Measurements from ENCODE around the gene AATK. TPM values are rescaled to one million over a fixed set of nuclear protein-coding genes. Genes with fewer than 3 reads are reported as not detected.

AATK gene
- total RNA-seq, 2 donors from 2014 or later = 3.3 to 4.3 TPM

GRCh38 chr17:81167638-81168037 is 1.6 kb upstream of the AATK start:
- DNase-seq = no peak
- Mint-ChIP-seq H3K36me3 (ENCODE audit: low read depth) (no peaks in the 10 kb centered on the region), H3K27ac (no peak overlapping the region), H3K27me3 (ENCODE audit: insufficient read depth) (peaks cover 5% of the 10 kb centered on the region), H3K9me3 (no peaks in the 10 kb centered on the region), H3K4me3 (peak overlapping the region; percentile 25), H3K4me1 (no peaks in the 10 kb centered on the region)
- H3K27me3 ChIP-seq (ENCODE audit: control insufficient read depth, insufficient read depth, low read length, poor library complexity, severe bottlenecking) = peaks cover 6% of the 10 kb centered on the region
- H3K9ac ChIP-seq (ENCODE audit: extremely low read depth, low read length, poor library complexity, severe bottlenecking) = no peak overlapping the region
- no peaks in the 10 kb centered on the region for H3K4me1 ChIP-seq (ENCODE audit: control insufficient read depth, insufficient read depth, low read length)
- H3K4me3 ChIP-seq (ENCODE audit: low read length) = no peak overlapping the region
- no peak for TF ChIP-seq CTCF (conservative IDR thresholded peaks at IDR 0.05)
- no peaks in the 10 kb centered on the region for H3K9me3 ChIP-seq (ENCODE audit: control insufficient read depth, low read length)
- no peaks in the 10 kb centered on the region for H3K36me3 ChIP-seq (ENCODE audit: control insufficient read depth, insufficient read depth, low read length)
- no peak overlapping the region for H3K27ac ChIP-seq (ENCODE audit: low read depth, low read length)
- 93 to 94% methylated on average over 7 of the region's 7 CpGs for WGBS, 2 experiments (ENCODE audit: insufficient coverage in 1 of 2, insufficient read length in 1 of 2)

GRCh38 chr17:81167194-81167524 is 1.1 kb upstream of the AATK start:
- peaks cover 6% of the 10 kb centered on the region for H3K27me3 ChIP-seq (ENCODE audit: control insufficient read depth, insufficient read depth, low read length, poor library complexity, severe bottlenecking)
- no peaks in the 10 kb centered on the region for H3K9me3 ChIP-seq (ENCODE audit: control insufficient read depth, low read length)
- no peaks in the 10 kb centered on the region for H3K4me1 ChIP-seq (ENCODE audit: control insufficient read depth, insufficient read depth, low read length)
- H3K4me3 ChIP-seq (ENCODE audit: low read length) = no peak overlapping the region
- no peak overlapping the region for H3K27ac ChIP-seq (ENCODE audit: low read depth, low read length)
- no peak for TF ChIP-seq CTCF (conservative IDR thresholded peaks at IDR 0.05)
- no peak overlapping the region for H3K9ac ChIP-seq (ENCODE audit: extremely low read depth, low read length, poor library complexity, severe bottlenecking)
- Mint-ChIP-seq H3K4me1 (no peaks in the 10 kb centered on the region), H3K27ac (no peak overlapping the region), H3K4me3 (peak overlapping the region; percentile 25), H3K27me3 (ENCODE audit: insufficient read depth) (peaks cover 5% of the 10 kb centered on the region), H3K36me3 (ENCODE audit: low read depth) (no peaks in the 10 kb centered on the region), H3K9me3 (no peaks in the 10 kb centered on the region)
- H3K36me3 ChIP-seq (ENCODE audit: control insufficient read depth, insufficient read depth, low read length) = no peaks in the 10 kb centered on the region
- WGBS, 2 experiments (ENCODE audit: insufficient coverage in 1 of 2, insufficient read length in 1 of 2) = 94 to 100% methylated on average over 1 to 4 of the region's 4 CpGs
- DNase-seq = no peak

GRCh38 chr17:81165246-81166032 is 582 bp downstream of the AATK start, which contains the start of gene PVALEF:
PVALEF (plus strand) TSS chr17:81165507; CDS start chr17:81181227, 15,720 bp downstream.
- Mint-ChIP-seq H3K4me1 (no peaks in the 10 kb centered on the region), H3K4me3 (peak within 1 kb of the TSS; percentile 47), H3K27me3 (ENCODE audit: insufficient read depth) (peaks cover 5% of the 10 kb centered on the region), H3K27ac (no peak within 1 kb of the TSS), H3K36me3 (ENCODE audit: low read depth) (no peaks in the 10 kb centered on the region), H3K9me3 (no peaks in the 10 kb centered on the region)
- Histone ChIP-seq H3K27me3 (ENCODE audit: control insufficient read depth, insufficient read depth, low read length, poor library complexity, severe bottlenecking) (peaks cover 6% of the 10 kb centered on the region), H3K9ac (ENCODE audit: extremely low read depth, low read length, poor library complexity, severe bottlenecking) (no peak within 1 kb of the TSS), H3K4me1 (ENCODE audit: control insufficient read depth, insufficient read depth, low read length) (no peaks in the 10 kb centered on the region), H3K4me3 (ENCODE audit: low read length) (no peak within 1 kb of the TSS), H3K9me3 (ENCODE audit: control insufficient read depth, low read length) (no peaks in the 10 kb centered on the region), H3K36me3 (ENCODE audit: control insufficient read depth, insufficient read depth, low read length) (no peaks in the 10 kb centered on the region), H3K27ac (ENCODE audit: low read depth, low read length) (peak within 1 kb of the TSS; percentile 34)
- 37 to 51% methylated on average over 24 to 46 of the region's 46 CpGs for WGBS, 2 experiments (ENCODE audit: insufficient coverage in 1 of 2, insufficient read length in 1 of 2)
- TF ChIP-seq CTCF (conservative IDR thresholded peaks at IDR 0.05) = peak; percentile 12
- DNase-seq = peak; percentile 87
